IgD-negative memory B cell (primary cell): ENCODE results near the gene FGD2. TPM values are rescaled to one million over a fixed set of nuclear protein-coding genes. Genes with fewer than 3 reads are reported as not detected.

Source experiments
- H3K27ac Mint-ChIP-seq, 3 donors: one replicate each; pipeline ENCODE4 v1.8.0; 2020 to 2022; ENCODE audit warnings: mild to moderate bottlenecking in 3 of 3, mixed read lengths in 3 of 3, moderate library complexity in 1 of 3
- H3K27me3 Mint-ChIP-seq: one replicate; pipeline ENCODE4 v1.8.0; 2021; ENCODE audit warnings: mixed read lengths
- H3K36me3 Mint-ChIP-seq: one replicate; pipeline ENCODE4 v1.8.0; 2020; ENCODE audit warnings: mild to moderate bottlenecking, mixed read lengths
- H3K4me1 Mint-ChIP-seq, 3 donors: one replicate each; pipeline ENCODE4 v1.8.0; 2020 to 2022; ENCODE audit warnings: mixed read lengths in 3 of 3, mild to moderate bottlenecking in 1 of 3
- H3K4me3 Mint-ChIP-seq, 4 donors: one replicate each; pipeline ENCODE4 v1.8.0; 2020 to 2022; ENCODE audit warnings: mild to moderate bottlenecking in 4 of 4, mixed read lengths in 4 of 4, moderate library complexity in 3 of 4
- H3K9me3 Mint-ChIP-seq, 3 donors: one replicate each; pipeline ENCODE4 v1.8.0; 2020 to 2021; ENCODE audit warnings: mixed read lengths in 3 of 3, mild to moderate bottlenecking in 1 of 3
- polyA plus RNA-seq: library from polyadenylated mRNA; unstranded; fragments of 300-500 nt; fragmentation: Illumina TruSeq; gene quantifications from one replicate; pipeline ENCODE4 v1.2.3, GENCODE V29; 2021

FGD2 gene
- polyA plus RNA-seq = 99.8 TPM

GRCh38 chr6:37005061-37005810 lies at the start of gene FGD2:
TSS of gene FGD2 (plus strand) at chr6:37005655. CDS start at chr6:37005818, 163 bp downstream.
- Mint-ChIP-seq H3K4me1 (peaks cover 38 to 47% (median 39%) of the 10 kb centered on the region in 3 donors), H3K4me3 (peak within 1 kb of the TSS; percentile 95 to 100 (median 98)), H3K27ac (peak within 1 kb of the TSS; percentile 56 to 99 (median 96)), H3K36me3 (peaks cover 4% of the 10 kb centered on the region), H3K9me3 (no peaks in the 10 kb centered on the region), H3K27me3 (no peaks in the 10 kb centered on the region)

GRCh38 chr6:36955671-36956445 lies 49.6 kb upstream of the FGD2 start:
- Mint-ChIP-seq H3K27me3 (peaks cover 7% of the 10 kb centered on the region), H3K36me3 (no peaks in the 10 kb centered on the region), H3K27ac (peak overlapping the region in 1 of 3 donors; percentile 48), H3K4me1 (peaks cover 19 to 29% (median 23%) of the 10 kb centered on the region in 3 donors), H3K4me3 (peak overlapping the region in 2 of 4 donors; percentile 49 to 55), H3K9me3 (no peaks in the 10 kb centered on the region)

- no peaks in the 10 kb centered on the region for H3K36me3 Mint-ChIP-seq
- H3K27ac Mint-ChIP-seq = peak overlapping the region in 1 of 3 donors; percentile 48
- peaks cover 7% of the 10 kb centered on the region for H3K27me3 Mint-ChIP-seq
- peaks cover 19 to 30% (median 23%) of the 10 kb centered on the region in 3 donors for H3K4me1 Mint-ChIP-seq
- H3K4me3 Mint-ChIP-seq = no peak overlapping the region
- no peaks in the 10 kb centered on the region for H3K9me3 Mint-ChIP-seq
Measured at GRCh38 chr6:36956446-36956820, 49.0 kb upstream of the FGD2 start.

- peaks cover 7% of the 10 kb centered on the region for H3K27me3 Mint-ChIP-seq
- no peaks in the 10 kb centered on the region for H3K36me3 Mint-ChIP-seq
- peaks cover 22 to 34% (median 26%) of the 10 kb centered on the region in 3 donors for H3K4me1 Mint-ChIP-seq
- H3K27ac Mint-ChIP-seq = no peak overlapping the region
- H3K4me3 Mint-ChIP-seq = no peak overlapping the region
- H3K9me3 Mint-ChIP-seq = no peaks in the 10 kb centered on the region
Measured at GRCh38 chr6:36957773-36958271, 47.6 kb upstream of the FGD2 start.

- H3K4me1 Mint-ChIP-seq = peaks cover 25 to 35% (median 26%) of the 10 kb centered on the region in 3 donors
- no peaks in the 10 kb centered on the region for H3K36me3 Mint-ChIP-seq
- no peaks in the 10 kb centered on the region for H3K9me3 Mint-ChIP-seq
- H3K27ac Mint-ChIP-seq = no peak overlapping the region
- no peak overlapping the region for H3K4me3 Mint-ChIP-seq
- peaks cover 7% of the 10 kb centered on the region for H3K27me3 Mint-ChIP-seq
Measured at GRCh38 chr6:36958775-36959554, 46.5 kb upstream of the FGD2 start.

- no peak overlapping the region for H3K27ac Mint-ChIP-seq
- peaks cover 19 to 35% (median 21%) of the 10 kb centered on the region in 3 donors for H3K4me1 Mint-ChIP-seq
- H3K27me3 Mint-ChIP-seq = peaks cover 7% of the 10 kb centered on the region
- H3K36me3 Mint-ChIP-seq = no peaks in the 10 kb centered on the region
- no peak overlapping the region for H3K4me3 Mint-ChIP-seq
- H3K9me3 Mint-ChIP-seq = no peaks in the 10 kb centered on the region
Measured at GRCh38 chr6:36959555-36960250, 45.8 kb upstream of the FGD2 start.

- no peaks in the 10 kb centered on the region for H3K36me3 Mint-ChIP-seq
- peaks cover 8 to 28% (median 18%) of the 10 kb centered on the region in 3 donors for H3K4me1 Mint-ChIP-seq
- H3K27me3 Mint-ChIP-seq = no peaks in the 10 kb centered on the region
- H3K27ac Mint-ChIP-seq = peak overlapping the region in 2 of 3 donors; percentile 61 to 84
- no peaks in the 10 kb centered on the region for H3K9me3 Mint-ChIP-seq
- H3K4me3 Mint-ChIP-seq = peak overlapping the region in 1 of 4 donors; percentile 27
Measured at GRCh38 chr6:36961441-36962435, 43.7 kb upstream of the FGD2 start.

GRCh38 chr6:36962874-36963273 lies 42.6 kb upstream of the FGD2 start:
- peaks cover 8 to 25% (median 18%) of the 10 kb centered on the region in 3 donors for H3K4me1 Mint-ChIP-seq
- peaks cover 2% of the 10 kb centered on the region for H3K36me3 Mint-ChIP-seq

GRCh38 chr6:36963451-36964290 lies 41.8 kb upstream of the FGD2 start:
- H3K4me1 Mint-ChIP-seq = peaks cover 8 to 25% (median 18%) of the 10 kb centered on the region in 3 donors
- peak overlapping the region; percentile 83 to 92 (median 91) for H3K27ac Mint-ChIP-seq
- no peaks in the 10 kb centered on the region for H3K27me3 Mint-ChIP-seq
- peaks cover 5% of the 10 kb centered on the region for H3K36me3 Mint-ChIP-seq
- H3K9me3 Mint-ChIP-seq = no peaks in the 10 kb centered on the region
- peak overlapping the region; percentile 40 to 89 (median 81) for H3K4me3 Mint-ChIP-seq

More at GRCh38 chr6:36962874-36963273, 42.6 kb upstream of the FGD2 start:
- Mint-ChIP-seq H3K27me3 (no peaks in the 10 kb centered on the region), H3K27ac (peak overlapping the region; percentile 83 to 92 (median 86)), H3K4me3 (peak overlapping the region; percentile 40 to 88 (median 74)), H3K9me3 (no peaks in the 10 kb centered on the region)

- H3K36me3 Mint-ChIP-seq = peaks cover 5% of the 10 kb centered on the region
- H3K27ac Mint-ChIP-seq = peak overlapping the region in 1 of 3 donors; percentile 31
- no peaks in the 10 kb centered on the region for H3K27me3 Mint-ChIP-seq
- H3K4me1 Mint-ChIP-seq = peaks cover 8 to 25% (median 18%) of the 10 kb centered on the region in 3 donors
- H3K9me3 Mint-ChIP-seq = no peaks in the 10 kb centered on the region
- peak overlapping the region in 2 of 4 donors; percentile 47 to 89 for H3K4me3 Mint-ChIP-seq
Measured at GRCh38 chr6:36964349-36964748, 41.1 kb upstream of the FGD2 start.

GRCh38 chr6:36964908-36965307 lies 40.5 kb upstream of the FGD2 start:
- Mint-ChIP-seq H3K4me1 (peaks cover 8 to 26% (median 18%) of the 10 kb centered on the region in 3 donors), H3K4me3 (no peak overlapping the region), H3K36me3 (peaks cover 5% of the 10 kb centered on the region), H3K9me3 (no peaks in the 10 kb centered on the region), H3K27ac (no peak overlapping the region), H3K27me3 (no peaks in the 10 kb centered on the region)

- H3K27me3 Mint-ChIP-seq = no peaks in the 10 kb centered on the region
- no peak overlapping the region for H3K4me3 Mint-ChIP-seq
- no peaks in the 10 kb centered on the region for H3K9me3 Mint-ChIP-seq
- H3K4me1 Mint-ChIP-seq = peaks cover 8 to 23% (median 18%) of the 10 kb centered on the region in 3 donors
- H3K27ac Mint-ChIP-seq = peak overlapping the region in 1 of 3 donors; percentile 34
- H3K36me3 Mint-ChIP-seq = peaks cover 5% of the 10 kb centered on the region
Measured at GRCh38 chr6:36967301-36967700, 38.2 kb upstream of the FGD2 start.
